PC-9 (cell line): Measurements from ENCODE around the gene HSD17B13.

Experiments
- EZH2 ChIP-seq: fragments of 200-600 bp; sonication (generic); IDR thresholded peaks from 2 replicates; pipeline ENCODE4 v1.8.0; 2017; ENCODE audit warnings: antibody characterized with exemption, low read depth
- TF ChIP-seq, protein P1 (sequence below): fragments of 200-600 bp; sonication (generic); conservative IDR thresholded peaks from 2 replicates; pipeline ENCODE4 v1.6.1; 2017; ENCODE audit warnings: mixed run types, antibody characterized with exemption, mild to moderate bottlenecking, moderate library complexity

DNA sequence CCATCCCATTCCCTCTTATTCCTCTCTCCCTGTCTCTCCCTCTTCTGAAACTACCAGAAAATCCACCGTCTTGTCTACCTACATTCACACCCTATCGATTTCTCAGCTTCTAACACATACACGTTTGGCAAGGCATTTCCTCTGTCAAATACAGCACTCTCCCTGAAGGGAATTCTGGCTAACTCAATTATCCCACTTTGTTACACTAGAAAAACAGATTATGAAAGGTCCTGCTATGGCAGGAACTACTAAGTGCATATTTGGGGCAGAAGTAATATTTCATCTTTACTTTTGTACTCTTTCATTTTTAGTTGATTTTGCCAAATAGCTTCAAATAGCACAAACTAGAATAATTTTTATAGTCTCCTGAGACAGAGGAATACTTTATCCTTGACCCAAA is 55.7 kb downstream of the HSD17B13 start:
- TF ChIP-seq, protein P1, sequence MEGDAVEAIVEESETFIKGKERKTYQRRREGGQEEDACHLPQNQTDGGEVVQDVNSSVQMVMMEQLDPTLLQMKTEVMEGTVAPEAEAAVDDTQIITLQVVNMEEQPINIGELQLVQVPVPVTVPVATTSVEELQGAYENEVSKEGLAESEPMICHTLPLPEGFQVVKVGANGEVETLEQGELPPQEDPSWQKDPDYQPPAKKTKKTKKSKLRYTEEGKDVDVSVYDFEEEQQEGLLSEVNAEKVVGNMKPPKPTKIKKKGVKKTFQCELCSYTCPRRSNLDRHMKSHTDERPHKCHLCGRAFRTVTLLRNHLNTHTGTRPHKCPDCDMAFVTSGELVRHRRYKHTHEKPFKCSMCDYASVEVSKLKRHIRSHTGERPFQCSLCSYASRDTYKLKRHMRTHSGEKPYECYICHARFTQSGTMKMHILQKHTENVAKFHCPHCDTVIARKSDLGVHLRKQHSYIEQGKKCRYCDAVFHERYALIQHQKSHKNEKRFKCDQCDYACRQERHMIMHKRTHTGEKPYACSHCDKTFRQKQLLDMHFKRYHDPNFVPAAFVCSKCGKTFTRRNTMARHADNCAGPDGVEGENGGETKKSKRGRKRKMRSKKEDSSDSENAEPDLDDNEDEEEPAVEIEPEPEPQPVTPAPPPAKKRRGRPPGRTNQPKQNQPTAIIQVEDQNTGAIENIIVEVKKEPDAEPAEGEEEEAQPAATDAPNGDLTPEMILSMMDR, result no peak
- no peak for TF ChIP-seq EZH2
